ENCODE measurements around the gene ABHD6.
"Not testable (repeated sequence)": the region's sequence is repeated elsewhere in the genome, so short reads cannot be mapped to it uniquely, and the experiment has no call there.

The ABHD6 gene

GRCh38 chr3:58260261-58260731, 22.7 kb downstream of the ABHD6 start:
- H3K4me3 ChIP-seq (replicated peaks; ENCODE audit: low read depth, low read length), result no peak overlapping the region
- no peak for DNase-seq (ENCODE audit: extremely low read depth, low read depth)
- no peak for TF ChIP-seq CTCF (IDR thresholded peaks at IDR 0.05; ENCODE audit: low read depth, low read length, missing control alignments)

GRCh38 chr3:58260733-58261132, 23.1 kb downstream of the ABHD6 start:
- no peak for TF ChIP-seq CTCF (IDR thresholded peaks at IDR 0.05; ENCODE audit: low read depth, low read length, missing control alignments)
- DNase-seq (ENCODE audit: extremely low read depth, low read depth), result no peak

GRCh38 chr3:58261954-58262666, 24.5 kb downstream of the ABHD6 start:
- no peak for TF ChIP-seq CTCF (IDR thresholded peaks at IDR 0.05; ENCODE audit: low read depth, low read length, missing control alignments)
- no peak overlapping the region for H3K4me3 ChIP-seq (replicated peaks; ENCODE audit: low read depth, low read length)
- DNase-seq (ENCODE audit: extremely low read depth, low read depth), result no peak

More at GRCh38 chr3:58260733-58261132, 23.1 kb downstream of the ABHD6 start:
- no peak overlapping the region for H3K4me3 ChIP-seq (replicated peaks; ENCODE audit: low read depth, low read length)

- TF ChIP-seq CTCF (IDR thresholded peaks at IDR 0.05; ENCODE audit: low read depth, low read length, missing control alignments), result no peak
- no peak for DNase-seq (ENCODE audit: extremely low read depth, low read depth)
- no peak overlapping the region for H3K4me3 ChIP-seq (replicated peaks; ENCODE audit: low read depth, low read length)
These were observed 29.0 kb downstream of the ABHD6 start for GRCh38 chr3:58266577-58266976.

- not testable (repeated sequence) for DNase-seq (ENCODE audit: extremely low read depth, low read depth); H3K4me3 ChIP-seq (replicated peaks; ENCODE audit: low read depth, low read length)
These were observed 30.0 kb downstream of the ABHD6 start for GRCh38 chr3:58267543-58267942.

GRCh38 chr3:58269356-58269755, 31.8 kb downstream of the ABHD6 start:
- DNase-seq (ENCODE audit: extremely low read depth, low read depth), result no peak
- no peak overlapping the region for H3K4me3 ChIP-seq (replicated peaks; ENCODE audit: low read depth, low read length)
- no peak for TF ChIP-seq CTCF (IDR thresholded peaks at IDR 0.05; ENCODE audit: low read depth, low read length, missing control alignments)

- no peak for TF ChIP-seq CTCF (IDR thresholded peaks at IDR 0.05; ENCODE audit: low read depth, low read length, missing control alignments)
- H3K4me3 ChIP-seq (replicated peaks; ENCODE audit: low read depth, low read length), result no peak overlapping the region
- no peak for DNase-seq (ENCODE audit: extremely low read depth, low read depth)
These were observed 32.9 kb downstream of the ABHD6 start for GRCh38 chr3:58270485-58270884.

Measured in HFF-Myc (cell line).